HepG2 (cell line): ENCODE data around the gene GPT2. TPM values are rescaled to one million over a fixed set of nuclear protein-coding genes. Genes with fewer than 3 reads are reported as not detected.

Experiments used
- CREM ChIP-seq, 2 experiments: sonication (generic) in 1 of 2; formaldehyde crosslinking in 1 of 2; IDR thresholded peaks; 2 replicates each; pipeline versions ENCODE4 v1.4.0 to v1.6.1; 2016 to 2020; ENCODE audit warnings: antibody characterized with exemption in 1 of 2, mild to moderate bottlenecking in 1 of 2, missing genetic modification reagents in 1 of 2
- IKZF5 ChIP-seq: IDR thresholded peaks from 2 replicates; pipeline ENCODE4 v1.6.1; 2018; ENCODE audit warnings: missing genetic modification reagents, mild to moderate bottlenecking, missing compliant biosample characterization
- KDM3A ChIP-seq: IDR thresholded peaks from 2 replicates; pipeline ENCODE4 v1.6.1; 2018; ENCODE audit warnings: low read depth, missing compliant biosample characterization
- MAZ ChIP-seq, 2 experiments: sonication (generic) in 1 of 2; formaldehyde crosslinking in 1 of 2; IDR thresholded peaks; 2 replicates each; pipeline versions ENCODE4 v1.5.0 to v1.6.1; 2012 to 2020; ENCODE audit warnings: low read depth in 2 of 2, mild to moderate bottlenecking in 2 of 2, borderline replicate concordance in 1 of 2, improper control_type of control experiment in 1 of 2, low read length in 1 of 2, missing genetic modification reagents in 1 of 2, moderate library complexity in 1 of 2
- MLX ChIP-seq: IDR thresholded peaks from 2 replicates; pipeline ENCODE4 v1.6.1; 2016
- YEATS4 ChIP-seq: sonication (generic); formaldehyde crosslinking; IDR thresholded peaks from 2 replicates; pipeline ENCODE4 v1.4.0; 2020; ENCODE audit warnings: missing genetic modification reagents, borderline replicate concordance
- ZNF205 ChIP-seq: IDR thresholded peaks from 2 replicates; pipeline ENCODE4 v1.6.1; 2018; ENCODE audit warnings: missing biosample characterization, missing genetic modification reagents
- ZNF281 ChIP-seq: sonication (generic); formaldehyde crosslinking; IDR thresholded peaks from 2 replicates; pipeline ENCODE4 v1.4.0; 2020; ENCODE audit warnings: missing genetic modification reagents, borderline replicate concordance
- ZNF350 ChIP-seq: sonication (generic); formaldehyde crosslinking; IDR thresholded peaks from 2 replicates; pipeline ENCODE4 v1.4.0; 2020; ENCODE audit warnings: mild to moderate bottlenecking, low read depth, missing genetic modification reagents, borderline replicate concordance
- polyA plus RNA-seq, 8 experiments: library from polyadenylated mRNA; depleted of rRNA in 3 of 8; stranded (reverse) in 7 of 8; unstranded in 1 of 8; fragments of >200 nt; fragmentation: Illumina TruSeq in 4 of 8; extraction: Trizol in 4 of 8; gene quantifications; 2 replicates each; pipeline versions ENCODE4 v1.2.1 to v1.2.3, GENCODE V29; 2011 to 2016; ENCODE audit warnings: low read depth in 4 of 8, missing spikeins in 1 of 8, mixed read lengths in 1 of 8; ENCODE audit not compliant: insufficient read depth in 1 of 8
- total RNA-seq, 5 experiments: library from RNA; depleted of rRNA; stranded (reverse); fragments of >200 nt; fragmentation: Illumina TruSeq; extraction: Trizol; gene quantifications; 2 replicates each; pipeline ENCODE4 v1.2.3, GENCODE V29; 2016; ENCODE audit warnings: low read depth in 1 of 5
- TF ChIP-seq, protein P1 (sequence below): sonication (generic); formaldehyde crosslinking; IDR thresholded peaks from 2 replicates; pipeline ENCODE4 v1.5.0; 2020; ENCODE audit warnings: mild to moderate bottlenecking, missing genetic modification reagents, borderline replicate concordance
- TF ChIP-seq, protein P2 (sequence below): IDR thresholded peaks from 2 replicates; pipeline ENCODE4 v1.6.1; 2016; ENCODE audit warnings: low read depth, control low read depth

GPT2 gene
- total and polyA plus RNA-seq, 2 of the 13 experiments (the other 11 are each of a cell fraction or from before 2014, with no cell fraction given), result 138 to 267 TPM

DNA sequence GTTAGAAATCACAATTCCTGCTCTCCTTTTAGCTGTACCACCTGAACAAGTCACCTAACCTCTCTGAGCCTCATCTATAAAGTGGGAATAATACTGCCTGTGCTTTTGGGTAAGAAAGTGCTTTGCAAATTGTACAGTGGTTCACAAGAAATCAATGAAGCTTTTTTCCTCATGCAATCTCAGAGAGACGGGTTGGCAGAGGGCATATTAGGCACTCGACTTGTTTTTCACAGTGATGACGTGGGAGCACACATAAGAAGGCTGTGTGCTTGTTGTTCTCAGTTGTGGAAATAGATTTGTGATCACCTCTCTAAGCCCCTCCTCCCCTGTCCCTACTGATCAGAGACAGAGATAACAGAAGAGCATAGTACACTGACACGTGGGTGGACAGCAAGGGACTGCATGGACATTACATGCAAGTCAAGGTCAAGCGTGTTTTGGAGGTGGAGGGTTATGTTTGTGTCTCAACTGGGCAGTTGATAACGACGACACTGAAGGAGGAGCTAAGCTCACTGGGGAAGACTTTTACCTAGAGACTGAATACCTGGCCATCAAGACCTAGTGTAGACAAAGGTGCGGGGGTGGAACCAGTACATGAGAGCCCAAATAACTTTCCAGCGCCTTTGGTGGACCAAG is 1.7 kb upstream of the GPT2 start (continued):
- TF ChIP-seq ZNF281 (CRISPR knock-in tag) (peak; percentile 93), YEATS4 (CRISPR knock-in tag) (peak; percentile 78), ZNF205 (CRISPR knock-in tag) (peak; percentile 83; the same call in 1 of the 2 replicates), ZNF350 (CRISPR knock-in tag) (peak; percentile 89), CREM (IDR thresholded peaks at IDR 0.05) (peak; percentile 88), CREM (CRISPR knock-in tag; IDR thresholded peaks at IDR 0.05) (no peak), KDM3A (CRISPR knock-in tag) (peak; percentile 92), MAZ (IDR thresholded peaks at IDR 0.05; ENCODE audit: borderline replicate concordance, low read depth, low read length) (no peak), MAZ (CRISPR knock-in tag; IDR thresholded peaks at IDR 0.05; ENCODE audit: low read depth) (peak; percentile 94), MLX (CRISPR knock-in tag) (peak; percentile 100), IKZF5 (CRISPR knock-in tag) (peak; percentile 99)
- TF ChIP-seq, protein P1, sequence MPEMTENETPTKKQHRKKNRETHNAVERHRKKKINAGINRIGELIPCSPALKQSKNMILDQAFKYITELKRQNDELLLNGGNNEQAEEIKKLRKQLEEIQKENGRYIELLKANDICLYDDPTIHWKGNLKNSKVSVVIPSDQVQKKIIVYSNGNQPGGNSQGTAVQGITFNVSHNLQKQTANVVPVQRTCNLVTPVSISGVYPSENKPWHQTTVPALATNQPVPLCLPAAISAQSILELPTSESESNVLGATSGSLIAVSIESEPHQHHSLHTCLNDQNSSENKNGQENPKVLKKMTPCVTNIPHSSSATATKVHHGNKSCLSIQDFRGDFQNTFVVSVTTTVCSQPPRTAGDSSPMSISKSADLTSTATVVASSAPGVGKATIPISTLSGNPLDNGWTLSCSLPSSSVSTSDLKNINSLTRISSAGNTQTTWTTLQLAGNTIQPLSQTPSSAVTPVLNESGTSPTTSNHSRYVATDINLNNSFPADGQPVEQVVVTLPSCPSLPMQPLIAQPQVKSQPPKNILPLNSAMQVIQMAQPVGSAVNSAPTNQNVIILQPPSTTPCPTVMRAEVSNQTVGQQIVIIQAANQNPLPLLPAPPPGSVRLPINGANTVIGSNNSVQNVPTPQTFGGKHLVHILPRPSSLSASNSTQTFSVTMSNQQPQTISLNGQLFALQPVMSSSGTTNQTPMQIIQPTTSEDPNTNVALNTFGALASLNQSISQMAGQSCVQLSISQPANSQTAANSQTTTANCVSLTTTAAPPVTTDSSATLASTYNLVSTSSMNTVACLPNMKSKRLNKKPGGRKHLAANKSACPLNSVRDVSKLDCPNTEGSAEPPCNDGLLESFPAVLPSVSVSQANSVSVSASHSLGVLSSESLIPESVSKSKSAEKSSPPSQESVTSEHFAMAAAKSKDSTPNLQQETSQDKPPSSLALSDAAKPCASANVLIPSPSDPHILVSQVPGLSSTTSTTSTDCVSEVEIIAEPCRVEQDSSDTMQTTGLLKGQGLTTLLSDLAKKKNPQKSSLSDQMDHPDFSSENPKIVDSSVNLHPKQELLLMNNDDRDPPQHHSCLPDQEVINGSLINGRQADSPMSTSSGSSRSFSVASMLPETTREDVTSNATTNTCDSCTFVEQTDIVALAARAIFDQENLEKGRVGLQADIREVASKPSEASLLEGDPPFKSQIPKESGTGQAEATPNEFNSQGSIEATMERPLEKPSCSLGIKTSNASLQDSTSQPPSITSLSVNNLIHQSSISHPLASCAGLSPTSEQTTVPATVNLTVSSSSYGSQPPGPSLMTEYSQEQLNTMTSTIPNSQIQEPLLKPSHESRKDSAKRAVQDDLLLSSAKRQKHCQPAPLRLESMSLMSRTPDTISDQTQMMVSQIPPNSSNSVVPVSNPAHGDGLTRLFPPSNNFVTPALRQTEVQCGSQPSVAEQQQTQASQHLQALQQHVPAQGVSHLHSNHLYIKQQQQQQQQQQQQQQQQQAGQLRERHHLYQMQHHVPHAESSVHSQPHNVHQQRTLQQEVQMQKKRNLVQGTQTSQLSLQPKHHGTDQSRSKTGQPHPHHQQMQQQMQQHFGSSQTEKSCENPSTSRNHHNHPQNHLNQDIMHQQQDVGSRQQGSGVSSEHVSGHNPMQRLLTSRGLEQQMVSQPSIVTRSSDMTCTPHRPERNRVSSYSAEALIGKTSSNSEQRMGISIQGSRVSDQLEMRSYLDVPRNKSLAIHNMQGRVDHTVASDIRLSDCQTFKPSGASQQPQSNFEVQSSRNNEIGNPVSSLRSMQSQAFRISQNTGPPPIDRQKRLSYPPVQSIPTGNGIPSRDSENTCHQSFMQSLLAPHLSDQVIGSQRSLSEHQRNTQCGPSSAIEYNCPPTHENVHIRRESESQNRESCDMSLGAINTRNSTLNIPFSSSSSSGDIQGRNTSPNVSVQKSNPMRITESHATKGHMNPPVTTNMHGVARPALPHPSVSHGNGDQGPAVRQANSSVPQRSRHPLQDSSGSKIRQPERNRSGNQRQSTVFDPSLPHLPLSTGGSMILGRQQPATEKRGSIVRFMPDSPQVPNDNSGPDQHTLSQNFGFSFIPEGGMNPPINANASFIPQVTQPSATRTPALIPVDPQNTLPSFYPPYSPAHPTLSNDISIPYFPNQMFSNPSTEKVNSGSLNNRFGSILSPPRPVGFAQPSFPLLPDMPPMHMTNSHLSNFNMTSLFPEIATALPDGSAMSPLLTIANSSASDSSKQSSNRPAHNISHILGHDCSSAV (CRISPR knock-in tag), result no peak
- TF ChIP-seq, protein P2, sequence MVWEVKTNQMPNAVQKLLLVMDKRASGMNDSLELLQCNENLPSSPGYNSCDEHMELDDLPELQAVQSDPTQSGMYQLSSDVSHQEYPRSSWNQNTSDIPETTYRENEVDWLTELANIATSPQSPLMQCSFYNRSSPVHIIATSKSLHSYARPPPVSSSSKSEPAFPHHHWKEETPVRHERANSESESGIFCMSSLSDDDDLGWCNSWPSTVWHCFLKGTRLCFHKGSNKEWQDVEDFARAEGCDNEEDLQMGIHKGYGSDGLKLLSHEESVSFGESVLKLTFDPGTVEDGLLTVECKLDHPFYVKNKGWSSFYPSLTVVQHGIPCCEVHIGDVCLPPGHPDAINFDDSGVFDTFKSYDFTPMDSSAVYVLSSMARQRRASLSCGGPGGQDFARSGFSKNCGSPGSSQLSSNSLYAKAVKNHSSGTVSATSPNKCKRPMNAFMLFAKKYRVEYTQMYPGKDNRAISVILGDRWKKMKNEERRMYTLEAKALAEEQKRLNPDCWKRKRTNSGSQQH (CRISPR knock-in tag), result peak; percentile 96
